GM12872 (cell line): ENCODE measurements around the gene MAP4K2.

Source experiments
- CTCF ChIP-seq: IDR thresholded peaks from 3 replicates; pipeline ENCODE4 v1.5.1; 2011; ENCODE audit warnings: low read depth, mild to moderate bottlenecking, low read length, moderate library complexity; ENCODE audit not compliant: insufficient read depth

The MAP4K2 gene

GRCh38 chr11:64835616-64836447, 32.8 kb upstream of the MAP4K2 start:
- no peak for TF ChIP-seq CTCF

GRCh38 chr11:64834723-64835615, 32.0 kb upstream of the MAP4K2 start:
- TF ChIP-seq CTCF = no peak

GRCh38 chr11:64834031-64834722, 31.2 kb upstream of the MAP4K2 start:
- no peak for TF ChIP-seq CTCF

GRCh38 chr11:64833509-64833908, 30.5 kb upstream of the MAP4K2 start:
- TF ChIP-seq CTCF = no peak

GRCh38 chr11:64833198-64833502, 30.1 kb upstream of the MAP4K2 start:
- no peak for TF ChIP-seq CTCF

- no peak for TF ChIP-seq CTCF
These were observed 29.6 kb upstream of the MAP4K2 start for GRCh38 chr11:64832467-64833197.
